ENCODE data around the gene KCNK5.

DNA sequence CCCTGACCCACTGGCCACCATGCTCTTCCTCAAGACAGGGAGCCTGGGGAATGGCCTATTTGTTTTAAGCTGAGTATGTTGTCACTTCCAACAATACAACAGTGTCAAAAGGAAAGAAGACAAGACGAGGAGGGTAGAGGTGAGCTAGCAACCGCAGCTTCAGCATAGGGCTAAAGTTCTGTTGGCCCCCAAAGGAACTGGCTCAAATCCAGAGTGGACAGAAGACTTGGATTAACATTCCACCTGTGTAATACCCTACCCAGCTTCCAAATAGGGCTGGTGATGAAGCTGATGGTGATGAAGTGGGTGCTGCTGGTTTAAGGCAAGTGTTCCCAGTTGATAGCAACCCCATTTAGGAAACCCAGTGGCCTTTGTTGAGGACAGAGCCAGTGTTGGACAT, 31.7 kb upstream of the KCNK5 start:
- TF ChIP-seq, protein P1, sequence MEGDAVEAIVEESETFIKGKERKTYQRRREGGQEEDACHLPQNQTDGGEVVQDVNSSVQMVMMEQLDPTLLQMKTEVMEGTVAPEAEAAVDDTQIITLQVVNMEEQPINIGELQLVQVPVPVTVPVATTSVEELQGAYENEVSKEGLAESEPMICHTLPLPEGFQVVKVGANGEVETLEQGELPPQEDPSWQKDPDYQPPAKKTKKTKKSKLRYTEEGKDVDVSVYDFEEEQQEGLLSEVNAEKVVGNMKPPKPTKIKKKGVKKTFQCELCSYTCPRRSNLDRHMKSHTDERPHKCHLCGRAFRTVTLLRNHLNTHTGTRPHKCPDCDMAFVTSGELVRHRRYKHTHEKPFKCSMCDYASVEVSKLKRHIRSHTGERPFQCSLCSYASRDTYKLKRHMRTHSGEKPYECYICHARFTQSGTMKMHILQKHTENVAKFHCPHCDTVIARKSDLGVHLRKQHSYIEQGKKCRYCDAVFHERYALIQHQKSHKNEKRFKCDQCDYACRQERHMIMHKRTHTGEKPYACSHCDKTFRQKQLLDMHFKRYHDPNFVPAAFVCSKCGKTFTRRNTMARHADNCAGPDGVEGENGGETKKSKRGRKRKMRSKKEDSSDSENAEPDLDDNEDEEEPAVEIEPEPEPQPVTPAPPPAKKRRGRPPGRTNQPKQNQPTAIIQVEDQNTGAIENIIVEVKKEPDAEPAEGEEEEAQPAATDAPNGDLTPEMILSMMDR (IDR thresholded peaks at IDR 0.05; ENCODE audit: insufficient read depth, low read length, poor library complexity, severe bottlenecking) = no peak
- TF ChIP-seq EZH2phosphoT487 (conservative IDR thresholded peaks at IDR 0.05; ENCODE audit: low read length) = no peak
